GM20431 (cell line): ENCODE measurements around the gene LILRB4.
"Not testable (repeated sequence)": the region's sequence is repeated elsewhere in the genome, so short reads cannot be mapped to it uniquely, and the experiment has no call there.

Experiments
- in situ Hi-C: fragments of 300-500 bp; cut with MseI, MboI; formaldehyde crosslinking; loops from one replicate; pipeline ENCODE4 v1.15.0; 2020; ENCODE audit warnings: low sequenced_read_pairs; ENCODE audit not compliant: unreplicated experiment

Gene LILRB4

GRCh38 chr19:54682306-54682856, 19.6 kb downstream of the LILRB4 start:
- in situ Hi-C loops, result no loop called here

DNA sequence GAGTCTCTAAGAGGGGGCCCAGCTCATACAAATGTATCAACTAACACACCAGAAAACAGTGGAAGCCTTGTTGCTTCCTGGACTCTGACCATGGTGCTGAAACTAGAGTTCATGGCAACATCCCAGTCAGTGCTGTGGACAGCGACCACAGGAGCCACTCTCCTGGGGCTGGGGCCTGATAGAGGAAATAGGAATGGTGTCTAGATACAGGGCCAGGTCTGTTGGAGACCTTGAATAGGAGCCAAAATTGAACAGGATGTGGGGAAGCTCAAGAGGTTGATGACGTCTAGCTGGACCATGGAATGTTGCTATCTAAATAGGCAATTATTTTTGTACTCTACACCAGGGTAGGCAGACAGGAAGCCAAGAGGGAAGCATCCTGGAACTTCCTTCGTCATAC, 21.7 kb downstream of the LILRB4 start:
- in situ Hi-C loops, result no loop called here

DNA sequence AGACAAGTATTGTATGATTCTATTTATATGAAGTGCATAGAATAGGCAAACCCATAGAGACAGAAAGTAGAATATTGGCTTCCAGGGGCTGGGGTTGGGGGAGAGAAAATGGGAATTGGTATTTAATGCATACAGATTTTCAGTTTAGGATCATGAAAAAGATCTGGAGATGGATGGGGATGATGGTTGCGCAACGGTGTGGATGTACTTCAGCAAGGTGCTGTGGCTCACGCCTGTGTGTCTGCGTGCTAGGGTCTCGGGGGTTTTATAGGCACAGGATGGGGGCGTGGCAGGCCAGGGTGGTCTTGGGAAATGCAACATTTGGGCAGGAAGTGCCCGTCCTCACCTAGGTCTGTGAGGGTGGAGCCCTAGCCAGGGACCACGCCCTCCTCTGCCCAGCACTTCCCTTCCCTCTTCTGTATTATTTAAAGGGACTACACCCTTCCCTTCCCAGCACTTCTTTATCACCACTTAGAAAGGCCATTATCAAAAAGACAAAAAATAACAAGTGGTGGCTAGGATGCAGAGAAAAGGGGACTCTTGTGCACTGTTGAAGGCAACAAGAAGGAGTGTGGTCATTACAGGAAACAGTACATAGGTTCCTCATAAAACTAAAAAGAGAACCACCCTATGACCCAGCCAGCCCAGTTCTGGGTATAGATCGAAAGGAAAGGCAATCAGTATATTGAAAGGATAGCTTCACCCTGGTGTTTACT, 29.0 kb downstream of the LILRB4 start:
- in situ Hi-C loops, result no loop called here

DNA sequence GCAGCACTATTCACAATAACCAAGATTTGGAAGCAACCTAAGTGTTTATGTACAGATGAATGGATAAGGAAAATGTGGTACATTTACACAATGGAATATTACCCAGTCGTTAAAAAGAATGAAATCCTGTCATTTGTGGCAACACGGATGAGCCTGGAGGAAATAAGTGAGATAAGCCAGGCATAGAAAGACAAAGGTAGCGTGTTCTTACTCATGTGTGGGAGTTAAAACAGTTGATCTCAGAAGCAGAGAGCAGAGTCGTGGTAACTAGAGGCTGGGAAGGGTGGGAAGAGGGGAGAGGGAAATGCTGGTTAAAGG, 29.5 kb downstream of the LILRB4 start:
- in situ Hi-C loops, result no loop called here

- in situ Hi-C loops, result no loop called here
These were observed 31.9 kb downstream of the LILRB4 start for GRCh38 chr19:54694648-54695047.

- in situ Hi-C loops, result no loop called here
These were observed 33.3 kb downstream of the LILRB4 start for GRCh38 chr19:54696117-54696548.

DNA sequence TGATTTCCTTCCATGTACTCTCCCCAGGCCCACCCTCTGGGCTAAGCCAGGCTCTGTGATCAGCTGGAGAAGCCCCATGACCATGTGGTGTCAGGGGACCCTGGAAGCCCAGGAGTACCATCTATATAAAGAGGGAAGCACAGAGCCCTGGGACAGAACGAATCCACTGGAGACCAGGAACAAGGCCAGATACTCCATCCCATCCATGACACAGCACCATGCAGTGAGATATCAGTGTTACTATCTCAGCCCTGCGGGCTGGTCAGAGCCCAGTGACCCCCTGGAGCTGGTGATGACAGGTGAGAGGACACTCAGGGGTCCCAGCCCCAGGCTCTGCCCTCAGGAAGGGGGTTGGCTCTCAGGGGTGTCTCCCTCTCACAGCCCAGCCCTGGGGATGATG, 34.0 kb downstream of the LILRB4 start:
- in situ Hi-C loops, result no loop called here

DNA sequence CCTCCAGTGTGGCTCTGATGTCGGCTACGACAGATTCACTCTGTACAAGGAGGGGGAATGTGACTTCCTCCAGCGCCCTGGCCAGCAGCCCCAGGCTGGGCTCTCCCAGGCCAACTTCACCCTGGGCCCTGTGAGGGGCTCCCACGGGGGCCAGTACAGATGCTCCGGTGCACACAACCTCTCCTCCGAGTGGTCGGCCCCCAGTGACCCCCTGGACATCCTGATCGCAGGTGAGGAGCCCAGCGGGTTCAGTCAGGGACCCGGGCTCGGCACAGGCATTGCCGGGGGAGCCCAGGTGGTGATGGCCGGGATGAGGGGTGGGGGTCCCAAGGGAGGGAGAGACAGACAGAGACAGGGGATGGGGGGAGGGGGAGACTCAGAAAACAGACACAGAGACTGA, 34.9 kb downstream of the LILRB4 start:
- in situ Hi-C loops, result not testable (repeated sequence)

DNA sequence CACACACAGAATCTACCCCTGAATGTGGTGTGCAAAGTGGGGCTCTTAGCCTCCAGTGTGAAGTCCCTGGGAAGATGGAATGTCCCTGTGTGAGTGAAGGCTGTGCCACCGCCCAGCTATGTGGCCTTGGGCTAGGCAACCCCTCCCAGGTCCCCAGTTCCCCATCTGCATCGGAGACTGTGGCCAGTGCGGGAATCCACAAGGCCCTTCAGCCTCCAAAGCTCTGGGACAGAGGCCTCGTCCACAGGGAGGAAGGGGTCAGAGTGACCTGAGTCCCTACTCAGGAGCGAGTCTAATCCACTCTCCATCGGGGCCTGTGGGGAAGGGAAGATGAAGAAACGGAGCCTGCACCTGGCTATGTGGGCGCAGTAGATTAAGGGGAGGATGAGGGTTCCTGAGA, 42.1 kb downstream of the LILRB4 start:
- in situ Hi-C loops, result no loop called here

DNA sequence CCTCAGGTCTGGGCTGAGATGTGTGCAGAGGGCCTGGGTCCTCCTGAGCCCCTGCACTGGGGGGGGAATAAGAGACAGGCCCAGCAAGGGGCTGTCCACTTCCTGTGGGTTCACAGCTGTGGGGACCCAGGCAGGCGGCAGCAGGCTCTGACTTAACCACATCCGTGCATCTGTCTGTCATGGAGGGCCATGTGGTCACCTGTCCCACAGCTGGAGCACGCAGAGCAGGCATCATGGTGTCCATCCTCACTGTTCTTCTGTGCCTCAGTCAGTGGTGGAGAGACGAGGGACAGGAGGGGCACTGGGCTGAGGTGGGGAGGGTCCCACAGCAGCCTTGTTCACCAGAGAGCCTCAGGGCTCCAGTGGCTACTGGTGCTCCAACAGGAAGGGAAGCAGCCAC, 45.2 kb downstream of the LILRB4 start:
- in situ Hi-C loops, result no loop called here

- in situ Hi-C loops, result no loop called here
These were observed 46.0 kb downstream of the LILRB4 start for GRCh38 chr19:54708781-54709180.

DNA sequence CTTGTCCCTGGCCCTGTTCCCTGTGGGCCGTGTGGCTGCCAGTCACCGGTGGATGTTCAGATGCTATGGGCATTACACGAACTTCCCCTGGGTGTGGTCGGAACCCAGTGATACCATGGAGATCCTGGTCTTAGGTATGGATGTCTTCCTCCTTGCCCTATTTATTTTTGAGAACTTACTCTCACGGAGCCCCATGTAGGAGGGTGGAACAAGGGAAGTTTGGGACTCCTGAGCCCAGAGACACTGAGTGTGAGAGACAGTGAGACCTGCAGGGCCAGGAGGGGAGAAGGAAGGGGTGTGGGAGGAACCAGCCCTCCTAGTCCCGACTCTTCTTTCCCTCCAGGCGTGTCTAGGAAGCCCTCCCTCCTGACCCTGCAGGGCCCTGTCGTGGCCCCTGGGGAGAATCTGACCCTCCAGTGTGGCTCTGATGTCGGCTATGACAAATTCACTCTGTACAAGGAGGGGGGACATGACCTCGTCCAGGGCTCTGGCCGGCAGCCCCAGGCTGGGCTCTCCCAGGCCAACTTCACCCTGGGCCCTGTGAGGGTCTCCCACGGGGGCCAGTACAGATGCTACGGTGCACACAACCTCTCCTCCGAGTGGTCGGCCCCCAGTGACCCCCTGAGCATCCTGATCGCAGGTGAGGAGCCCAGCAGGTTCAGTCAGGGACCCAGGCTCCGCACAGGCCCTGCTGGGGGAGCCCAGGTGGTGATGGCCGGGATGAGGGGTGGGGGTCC, 46.6 kb downstream of the LILRB4 start:
- in situ Hi-C loops, result no loop called here

DNA sequence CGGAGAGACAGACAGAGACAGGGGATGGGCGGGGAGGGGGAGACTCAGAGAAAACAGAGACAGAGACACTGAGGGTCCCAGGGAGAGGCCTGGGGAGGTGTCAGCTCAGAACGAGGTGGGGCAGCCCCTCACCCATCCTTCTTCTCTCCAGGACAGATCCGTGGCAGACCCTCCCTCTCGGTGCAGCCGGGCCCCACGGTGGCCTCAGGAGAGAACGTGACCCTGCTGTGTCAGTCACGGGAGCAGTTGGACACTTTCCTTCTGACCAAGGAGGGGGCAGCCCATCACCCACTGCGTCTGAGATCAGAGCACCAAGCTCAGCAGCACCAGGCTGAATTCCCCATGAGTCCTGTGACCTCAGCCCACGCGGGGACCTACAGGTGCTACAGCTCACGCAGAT, 47.2 kb downstream of the LILRB4 start:
- in situ Hi-C loops, result not testable (repeated sequence)
